ENCODE measurements around the gene SLC6A18. TPM values are rescaled to one million over a fixed set of nuclear protein-coding genes. Genes with fewer than 3 reads are reported as not detected.
A peak's percentile ranks its signal among the peaks of the same experiment; 100 is the strongest.
"Not testable (repeated sequence)": the region's sequence is repeated elsewhere in the genome, so short reads cannot be mapped to it uniquely, and the experiment has no call there.

Gene SLC6A18
- total and polyA plus RNA-seq, 7 donors, result not detected

DNA sequence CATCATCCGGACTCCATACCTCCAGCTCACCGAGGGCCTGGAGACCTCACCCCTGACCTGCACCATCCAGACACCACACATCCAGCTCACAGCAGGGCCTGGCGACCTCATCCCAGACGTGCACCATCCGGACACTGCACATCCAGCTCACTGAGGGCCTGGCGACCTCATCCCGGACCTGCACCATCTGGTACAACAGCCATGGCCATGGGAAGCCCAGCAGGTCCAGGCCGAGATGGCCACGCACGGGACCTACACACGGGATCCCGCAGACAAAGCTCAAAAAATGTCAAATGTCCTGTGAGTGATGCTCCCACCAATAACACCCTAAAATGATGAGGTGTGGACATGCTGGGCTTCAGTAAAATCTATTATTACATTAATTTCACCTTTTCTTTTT, 60.0 kb downstream of the SLC6A18 start:
- intact Hi-C loops (cut with DNase I), result no loop called here
- H3K27ac ChIP-seq, result no peak overlapping the region
- no peaks in the 10 kb centered on the region for H3K9me3 ChIP-seq
- 83 to 88% (median 88%) methylated on average over 10 to 12 of the region's 12 CpGs for WGBS, 3 donors
- H3K36me3 ChIP-seq (ENCODE audit: insufficient read depth in 1 of 2, low read depth in 1 of 2), result no peaks in the 10 kb centered on the region
- H3K4me3 ChIP-seq, result no peak overlapping the region
- H3K4me1 ChIP-seq, result no peaks in the 10 kb centered on the region
- TF ChIP-seq, protein P1, sequence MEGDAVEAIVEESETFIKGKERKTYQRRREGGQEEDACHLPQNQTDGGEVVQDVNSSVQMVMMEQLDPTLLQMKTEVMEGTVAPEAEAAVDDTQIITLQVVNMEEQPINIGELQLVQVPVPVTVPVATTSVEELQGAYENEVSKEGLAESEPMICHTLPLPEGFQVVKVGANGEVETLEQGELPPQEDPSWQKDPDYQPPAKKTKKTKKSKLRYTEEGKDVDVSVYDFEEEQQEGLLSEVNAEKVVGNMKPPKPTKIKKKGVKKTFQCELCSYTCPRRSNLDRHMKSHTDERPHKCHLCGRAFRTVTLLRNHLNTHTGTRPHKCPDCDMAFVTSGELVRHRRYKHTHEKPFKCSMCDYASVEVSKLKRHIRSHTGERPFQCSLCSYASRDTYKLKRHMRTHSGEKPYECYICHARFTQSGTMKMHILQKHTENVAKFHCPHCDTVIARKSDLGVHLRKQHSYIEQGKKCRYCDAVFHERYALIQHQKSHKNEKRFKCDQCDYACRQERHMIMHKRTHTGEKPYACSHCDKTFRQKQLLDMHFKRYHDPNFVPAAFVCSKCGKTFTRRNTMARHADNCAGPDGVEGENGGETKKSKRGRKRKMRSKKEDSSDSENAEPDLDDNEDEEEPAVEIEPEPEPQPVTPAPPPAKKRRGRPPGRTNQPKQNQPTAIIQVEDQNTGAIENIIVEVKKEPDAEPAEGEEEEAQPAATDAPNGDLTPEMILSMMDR (IDR thresholded peaks at IDR 0.05), result no peak
- DNase-seq (no peak), ATAC-seq (no peak)
- H3K27me3 ChIP-seq (ENCODE audit: insufficient read depth in 3 of 3, low read length in 2 of 3), result peaks cover 0 to 3% (median 3%) of the 10 kb centered on the region in 3 donors

DNA sequence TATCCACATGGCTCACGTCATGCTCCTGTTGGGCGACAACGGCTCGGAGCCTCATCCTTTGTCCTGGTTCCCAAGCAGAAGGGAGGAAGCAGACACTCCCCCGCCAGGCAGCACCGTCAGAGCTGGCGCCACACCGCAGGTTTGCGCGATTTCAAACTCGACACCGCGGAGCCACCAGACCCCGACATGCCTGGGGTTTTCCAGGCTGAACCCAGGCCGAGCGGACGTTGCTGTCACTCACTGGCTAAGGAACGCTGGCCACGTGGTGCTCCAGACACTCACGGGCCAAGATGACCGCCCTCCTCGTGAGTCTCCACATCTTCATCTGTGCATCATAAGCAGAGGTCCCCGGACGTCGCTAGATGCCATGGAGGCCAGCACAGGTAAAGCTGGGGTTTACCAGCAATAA, 60.7 kb downstream of the SLC6A18 start:
- no peak overlapping the region for H3K27ac ChIP-seq
- ATAC-seq, result no peak
- intact Hi-C loops (cut with DNase I), result no loop called here
- H3K4me1 ChIP-seq, result no peaks in the 10 kb centered on the region
- peaks cover 0 to 3% (median 3%) of the 10 kb centered on the region in 3 donors for H3K27me3 ChIP-seq (ENCODE audit: insufficient read depth in 3 of 3, low read length in 2 of 3)
- DNase-seq, result no peak
- H3K9me3 ChIP-seq, result no peaks in the 10 kb centered on the region
- H3K36me3 ChIP-seq (ENCODE audit: insufficient read depth in 1 of 2, low read depth in 1 of 2), result no peaks in the 10 kb centered on the region
- H3K4me3 ChIP-seq, result no peak overlapping the region
- TF ChIP-seq, protein P1 (IDR thresholded peaks at IDR 0.05), result no peak
- 89 to 91% (median 90%) methylated on average over 25 of the region's 25 CpGs for WGBS, 3 donors

DNA sequence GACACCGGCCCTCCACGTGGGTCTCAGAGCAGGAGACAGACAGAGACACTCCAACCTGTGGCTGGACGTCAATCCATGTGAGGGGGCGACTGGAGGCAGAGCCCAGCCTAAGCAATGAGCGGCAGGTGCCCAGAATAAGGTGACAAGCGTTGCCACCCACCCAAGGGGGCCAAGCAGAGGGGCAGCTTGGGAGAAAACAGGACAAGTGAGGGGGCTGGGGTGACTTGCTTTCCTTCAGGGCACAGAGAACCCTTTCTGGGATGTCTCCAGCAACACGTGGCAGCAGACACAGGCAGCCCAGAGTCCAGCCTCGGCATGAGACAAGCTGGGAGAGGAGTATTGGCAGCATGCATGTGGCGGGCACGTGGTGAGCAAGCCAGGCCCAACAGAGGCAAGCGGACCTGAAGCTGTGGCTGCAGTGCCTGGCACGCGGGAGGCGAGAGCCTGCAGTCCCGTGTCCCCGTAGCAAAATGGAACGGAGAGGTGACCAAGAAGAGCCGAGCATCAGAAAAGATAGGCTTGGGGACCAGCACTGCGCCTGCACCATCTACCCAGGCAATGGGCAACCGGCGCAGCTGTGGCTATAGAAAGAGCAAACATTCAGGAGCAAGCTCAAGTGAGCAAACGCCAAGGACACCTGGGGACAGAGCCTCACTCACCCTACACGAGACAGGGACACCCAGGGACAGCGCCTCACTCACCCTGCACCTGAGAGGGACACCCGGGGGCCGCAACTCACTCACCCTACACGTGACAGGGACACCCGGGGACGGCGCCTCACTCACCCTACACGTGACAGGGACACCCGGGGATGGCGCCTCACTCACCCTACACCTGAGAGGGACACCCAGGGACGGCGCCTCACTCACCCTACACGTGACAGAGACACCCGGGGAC, 63.5 kb downstream of the SLC6A18 start:
- Histone ChIP-seq H3K4me1 (no peaks in the 10 kb centered on the region), H3K9me3 (no peaks in the 10 kb centered on the region), H3K4me3 (no peak overlapping the region), H3K27ac (no peak overlapping the region), H3K27me3 (ENCODE audit: insufficient read depth in 3 of 3, low read length in 2 of 3) (peaks cover 0 to 25% (median 10%) of the 10 kb centered on the region in 3 donors), H3K36me3 (ENCODE audit: insufficient read depth in 1 of 2, low read depth in 1 of 2) (no peaks in the 10 kb centered on the region)
- intact Hi-C loops (cut with DNase I), result no loop called here
- TF ChIP-seq, protein P1 (IDR thresholded peaks at IDR 0.05), result no peak
- no peak for ATAC-seq
- DNase-seq, result peak in 1 of 2 donors; percentile 30
- 88 to 91% (median 89%) methylated on average over 37 of the region's 37 CpGs for WGBS, 3 donors

DNA sequence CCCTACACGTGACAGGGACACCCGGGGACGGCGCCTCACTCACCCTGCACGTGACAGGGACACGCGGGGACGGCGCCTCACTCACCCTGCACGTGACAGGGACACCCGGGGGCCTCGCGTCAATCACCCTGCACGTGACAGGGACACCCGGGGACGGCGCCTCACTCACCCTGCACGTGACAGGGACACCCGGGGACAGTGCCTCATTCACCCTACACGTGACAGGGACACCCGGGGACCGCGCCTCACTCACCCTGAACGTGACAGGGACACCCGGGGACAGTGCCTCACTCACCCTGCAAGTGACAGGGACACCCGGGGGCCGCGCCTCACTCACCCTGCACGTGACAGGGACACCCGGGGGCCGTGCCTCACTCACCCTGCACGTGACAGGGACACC, 64.4 kb downstream of the SLC6A18 start:
- H3K4me3 ChIP-seq; H3K27ac ChIP-seq; H3K4me1 ChIP-seq; H3K36me3 ChIP-seq (ENCODE audit: insufficient read depth in 1 of 2, low read depth in 1 of 2); intact Hi-C loops (cut with DNase I); H3K9me3 ChIP-seq; DNase-seq; ATAC-seq: not testable (repeated sequence)
- peaks cover 2 to 33% (median 15%) of the 10 kb centered on the region in 3 donors for H3K27me3 ChIP-seq (ENCODE audit: insufficient read depth in 3 of 3, low read length in 2 of 3)
- 85 to 91% (median 87%) methylated on average over 10 to 30 of the region's 32 CpGs for WGBS, 3 donors

DNA sequence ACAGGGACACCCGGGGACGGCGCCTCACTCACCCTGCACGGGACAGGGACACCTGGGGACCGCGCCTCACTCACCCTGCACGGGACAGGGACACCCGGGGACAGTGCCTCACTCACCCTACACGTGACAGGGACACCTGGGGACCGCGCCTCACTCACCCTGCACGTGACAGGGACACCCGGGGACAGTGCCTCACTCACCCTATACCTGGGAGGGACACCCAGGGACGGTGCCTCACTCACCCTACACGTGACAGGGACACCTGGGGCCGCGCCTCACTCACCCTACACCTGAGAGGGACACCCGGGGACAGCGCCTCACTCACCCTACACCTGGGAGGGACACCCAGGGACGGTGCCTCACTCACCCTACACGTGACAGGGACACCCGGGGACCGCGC, 65.8 kb downstream of the SLC6A18 start:
- intact Hi-C loops (cut with DNase I); H3K27ac ChIP-seq; ATAC-seq; H3K36me3 ChIP-seq (ENCODE audit: insufficient read depth in 1 of 2, low read depth in 1 of 2); H3K4me3 ChIP-seq; H3K4me1 ChIP-seq; H3K9me3 ChIP-seq: not testable (repeated sequence)
- peaks cover 2 to 47% (median 22%) of the 10 kb centered on the region in 3 donors for H3K27me3 ChIP-seq (ENCODE audit: insufficient read depth in 3 of 3, low read length in 2 of 3)
- WGBS, 3 donors, result 79 to 85% (median 84%) methylated on average over 18 to 24 of the region's 24 CpGs
- peak in 1 of 2 donors; percentile 11 for DNase-seq
